Measurements from ENCODE around the gene APP.

APP gene

GRCh38 chr21:25911730-25912401 is 258.7 kb downstream of the APP start:
- H3K4me3 ChIP-seq (ENCODE audit: low read depth, low read length): no peak overlapping the region
- H2AFZ ChIP-seq: no peak overlapping the region
- H3K9ac ChIP-seq: no peak overlapping the region
- no peaks in the 10 kb centered on the region for H3K36me3 ChIP-seq (ENCODE audit: control insufficient read depth, insufficient read depth, low read length)
- TF ChIP-seq CTCF (IDR thresholded peaks at IDR 0.05): no peak
- H3K4me2 ChIP-seq (ENCODE audit: low read length): no peak overlapping the region
- H3K4me1 ChIP-seq: no peaks in the 10 kb centered on the region
- H3K27me3 ChIP-seq (ENCODE audit: control insufficient read depth, insufficient read depth, low read length): no peaks in the 10 kb centered on the region
- no peak overlapping the region for H3K27ac ChIP-seq
- no peaks in the 10 kb centered on the region for H3K79me2 ChIP-seq
- no peaks in the 10 kb centered on the region for H3K9me3 ChIP-seq (ENCODE audit: control insufficient read depth, low read length)

- no peak overlapping the region for H2AFZ ChIP-seq
Measured at GRCh38 chr21:25910809-25911208, 259.8 kb downstream of the APP start.

GRCh38 chr21:25909341-25909740 is 261.2 kb downstream of the APP start:
- TF ChIP-seq CTCF (IDR thresholded peaks at IDR 0.05): no peak
- H3K36me3 ChIP-seq (ENCODE audit: control insufficient read depth, insufficient read depth, low read length): no peaks in the 10 kb centered on the region
- no peaks in the 10 kb centered on the region for H3K79me2 ChIP-seq
- no peak overlapping the region for H3K4me3 ChIP-seq (ENCODE audit: low read depth, low read length)
- no peak overlapping the region for H3K27ac ChIP-seq
- no peak overlapping the region for H2AFZ ChIP-seq
- no peak overlapping the region for H3K9ac ChIP-seq
- no peak overlapping the region for H3K4me2 ChIP-seq (ENCODE audit: low read length)
- no peaks in the 10 kb centered on the region for H3K4me1 ChIP-seq
- H3K27me3 ChIP-seq (ENCODE audit: control insufficient read depth, insufficient read depth, low read length): no peaks in the 10 kb centered on the region
- no peaks in the 10 kb centered on the region for H3K9me3 ChIP-seq (ENCODE audit: control insufficient read depth, low read length)

More at GRCh38 chr21:25910809-25911208, 259.8 kb downstream of the APP start:
- H3K4me3 ChIP-seq (ENCODE audit: low read depth, low read length): no peak overlapping the region
- no peaks in the 10 kb centered on the region for H3K36me3 ChIP-seq (ENCODE audit: control insufficient read depth, insufficient read depth, low read length)
- no peaks in the 10 kb centered on the region for H3K79me2 ChIP-seq
- H3K9ac ChIP-seq: no peak overlapping the region
- H3K4me2 ChIP-seq (ENCODE audit: low read length): no peak overlapping the region
- H3K9me3 ChIP-seq (ENCODE audit: control insufficient read depth, low read length): no peaks in the 10 kb centered on the region
- no peak for TF ChIP-seq CTCF (IDR thresholded peaks at IDR 0.05)
- H3K27me3 ChIP-seq (ENCODE audit: control insufficient read depth, insufficient read depth, low read length): no peaks in the 10 kb centered on the region
- no peaks in the 10 kb centered on the region for H3K4me1 ChIP-seq
- H3K27ac ChIP-seq: no peak overlapping the region

- H3K4me1 ChIP-seq: no peaks in the 10 kb centered on the region
- no peak overlapping the region for H3K9ac ChIP-seq
- no peaks in the 10 kb centered on the region for H3K36me3 ChIP-seq (ENCODE audit: control insufficient read depth, insufficient read depth, low read length)
- H3K4me3 ChIP-seq (ENCODE audit: low read depth, low read length): no peak overlapping the region
- H3K4me2 ChIP-seq (ENCODE audit: low read length): no peak overlapping the region
- H3K27me3 ChIP-seq (ENCODE audit: control insufficient read depth, insufficient read depth, low read length): no peaks in the 10 kb centered on the region
- no peak overlapping the region for H3K27ac ChIP-seq
- no peaks in the 10 kb centered on the region for H3K79me2 ChIP-seq
- H2AFZ ChIP-seq: no peak overlapping the region
- no peak for TF ChIP-seq CTCF (IDR thresholded peaks at IDR 0.05)
- no peaks in the 10 kb centered on the region for H3K9me3 ChIP-seq (ENCODE audit: control insufficient read depth, low read length)
Measured at GRCh38 chr21:25908495-25908894, 262.1 kb downstream of the APP start.

Measured in parathyroid adenoma (tissue), 2 donors.